DMS 273 (cell line): ENCODE results near the gene ZNF74.

Source experiments
- DNase-seq: peaks from one replicate; lab custom pipeline; 2025; ENCODE audit not compliant: unreplicated experiment; lab: John Stamatoyannopoulos, UW

Gene ZNF74

DNA sequence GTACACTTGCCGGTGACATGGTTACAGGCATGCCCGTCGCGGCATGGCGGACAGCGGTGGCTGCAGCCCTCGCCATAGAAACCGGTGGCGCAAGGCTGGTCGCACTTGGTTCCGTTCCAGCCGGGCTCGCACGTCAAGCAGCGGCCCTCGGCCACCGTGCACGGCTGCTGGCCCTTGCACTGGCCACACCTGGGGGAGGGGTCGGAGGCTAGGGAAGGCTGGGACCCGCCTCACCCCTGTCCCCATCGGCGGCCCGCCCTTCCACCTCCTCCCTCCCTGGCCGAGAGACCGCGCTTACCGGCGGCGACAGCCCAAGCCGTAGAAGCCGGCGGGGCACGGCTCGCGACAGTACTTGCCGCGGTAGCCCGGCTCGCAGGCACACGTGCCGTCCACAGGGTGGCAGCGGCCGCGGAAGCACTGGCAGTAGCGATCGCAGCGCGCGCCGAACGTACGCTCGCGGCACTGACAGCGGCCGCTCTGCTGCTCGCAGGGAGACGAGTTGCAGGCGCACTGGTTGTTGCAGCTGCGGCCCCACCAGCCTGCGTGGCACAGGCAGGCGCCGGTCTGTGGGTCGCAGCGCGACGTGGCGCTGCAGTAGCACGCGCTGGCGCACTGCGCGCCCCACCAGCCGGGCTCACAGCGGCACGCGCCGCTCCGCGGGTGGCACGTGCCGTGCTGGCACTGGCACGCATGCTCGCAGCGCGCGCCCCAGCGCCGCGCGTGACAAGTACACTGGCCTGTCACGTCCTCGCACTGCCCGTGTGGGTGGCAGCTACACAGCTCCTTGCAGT, 37.0 kb downstream of the ZNF74 start:
- DNase-seq: peak; percentile 85

DNA sequence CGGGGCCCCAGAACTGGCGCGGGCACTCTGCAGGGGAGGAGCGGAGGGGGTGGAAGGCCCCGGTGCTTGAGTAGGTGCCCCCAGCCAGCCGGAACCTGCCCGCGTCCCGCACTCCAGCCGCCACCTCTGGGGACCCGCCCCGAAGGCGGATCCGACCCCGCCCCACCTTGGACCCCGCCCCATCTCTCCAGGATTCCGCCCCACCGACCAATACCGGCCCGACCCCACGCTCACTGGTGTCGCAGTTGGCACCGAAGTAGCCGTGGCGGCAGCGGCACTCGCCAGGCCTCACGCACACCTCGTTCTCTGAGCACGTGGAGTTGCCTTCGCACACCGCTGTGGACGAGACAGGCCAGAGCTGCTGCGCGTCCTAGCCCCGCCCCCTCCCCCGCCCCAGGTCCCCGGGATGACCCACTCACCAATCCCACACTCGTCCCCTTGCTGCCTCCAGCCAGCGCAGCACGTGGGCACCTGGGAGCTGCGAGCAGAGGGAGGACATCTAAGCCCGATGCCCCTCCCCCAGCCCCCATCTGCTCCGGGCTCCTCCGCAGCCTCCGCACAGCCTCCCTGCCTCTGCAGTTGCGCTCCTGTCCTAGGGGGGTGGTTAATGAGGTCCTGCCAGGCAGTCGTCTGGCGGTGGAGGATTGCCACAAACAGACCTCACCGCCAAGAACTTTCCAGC, 37.7 kb downstream of the ZNF74 start:
- DNase-seq: no peak

DNA sequence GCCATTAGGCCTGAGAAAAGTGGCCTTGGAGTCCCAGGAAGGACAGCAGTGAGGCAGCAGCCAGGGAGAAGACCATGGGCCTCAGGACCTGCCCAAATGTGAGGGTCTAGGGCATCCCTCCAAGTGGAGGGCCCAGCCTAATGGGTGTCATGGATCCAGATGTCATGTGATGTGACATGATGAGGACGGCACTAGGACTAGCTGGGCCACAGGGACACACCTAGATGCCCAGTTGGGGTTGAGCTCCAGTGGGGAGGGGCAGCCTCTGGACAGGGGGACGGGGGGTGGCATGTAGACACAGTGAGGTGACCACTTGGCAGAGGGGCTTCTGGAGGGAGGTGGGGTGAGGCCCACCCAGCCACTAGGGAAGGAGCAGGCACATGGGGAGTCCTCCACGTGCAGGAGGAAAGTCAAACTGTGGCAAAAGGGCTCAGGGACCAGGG, 38.3 kb downstream of the ZNF74 start:
- DNase-seq: no peak

DNA sequence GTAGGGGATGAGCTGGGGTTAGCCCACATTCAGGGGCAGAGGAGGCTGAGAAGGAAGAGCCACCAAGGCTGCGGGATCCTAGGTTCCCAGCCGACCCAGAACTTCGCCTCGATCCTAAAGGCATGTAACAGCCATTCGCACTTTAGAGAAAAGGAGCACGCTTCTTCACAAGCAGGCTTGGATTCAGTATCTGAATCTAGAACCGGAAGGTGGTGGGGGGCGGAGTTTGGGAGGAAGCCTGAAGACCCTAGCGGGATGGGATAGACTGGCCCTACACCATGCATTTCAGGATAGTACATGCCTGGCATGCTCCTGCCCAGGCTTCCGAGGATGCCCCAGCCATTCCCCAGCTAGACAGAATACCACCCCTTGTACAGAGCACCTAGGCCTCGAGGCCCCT, 39.2 kb downstream of the ZNF74 start:
- DNase-seq: no peak

DNA sequence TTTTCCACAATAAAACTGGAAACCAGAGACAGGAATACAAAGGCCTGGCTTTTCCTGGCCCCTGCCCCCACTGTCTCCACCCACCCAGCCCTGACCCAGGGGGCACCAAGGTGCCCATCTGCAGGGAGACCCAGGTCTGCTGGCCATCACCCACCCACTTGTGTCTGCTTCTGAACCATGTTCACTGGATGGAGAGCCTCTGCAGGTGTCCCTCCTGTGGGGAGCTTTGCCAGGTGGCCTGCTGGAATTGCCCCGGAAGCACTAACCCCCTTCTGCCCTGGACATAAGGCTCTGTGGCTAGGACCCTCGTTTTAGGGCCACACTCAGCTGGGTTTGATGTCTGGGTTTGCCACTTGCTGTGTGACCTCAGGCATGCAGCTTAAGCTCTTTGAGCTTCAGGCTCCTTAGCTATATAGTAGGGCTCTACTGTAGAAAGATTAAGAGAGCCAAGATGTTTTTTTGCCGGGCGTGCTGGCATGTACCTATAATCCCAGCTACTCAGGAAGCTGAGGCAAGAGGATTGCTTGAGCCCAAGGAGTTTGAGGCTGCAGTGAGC, 39.8 kb downstream of the ZNF74 start:
- no peak for DNase-seq

DNA sequence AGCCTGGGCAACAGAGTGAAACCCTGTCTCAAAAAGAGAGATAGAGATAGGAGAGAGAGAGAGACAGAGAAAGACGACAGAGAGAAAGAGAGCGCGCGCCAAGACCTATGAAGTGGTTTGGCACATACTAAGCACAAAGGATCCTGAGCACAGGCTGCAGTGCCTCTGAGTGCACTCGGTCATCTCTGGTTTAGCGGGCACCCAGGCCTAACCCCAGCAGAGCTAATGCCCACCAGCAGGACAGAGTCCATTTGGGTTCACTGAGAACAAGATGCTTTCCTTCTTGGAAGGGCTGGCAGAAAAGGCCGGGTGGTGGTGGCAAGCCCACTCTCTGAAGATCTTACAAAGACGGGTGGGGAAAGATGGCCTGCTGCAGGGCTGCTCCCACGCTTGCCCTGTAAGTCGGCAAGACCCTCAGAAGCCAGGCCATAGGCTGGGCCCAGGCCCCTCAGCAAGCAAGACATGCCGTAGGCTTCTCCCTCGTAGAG, 40.4 kb downstream of the ZNF74 start:
- no peak for DNase-seq

DNA sequence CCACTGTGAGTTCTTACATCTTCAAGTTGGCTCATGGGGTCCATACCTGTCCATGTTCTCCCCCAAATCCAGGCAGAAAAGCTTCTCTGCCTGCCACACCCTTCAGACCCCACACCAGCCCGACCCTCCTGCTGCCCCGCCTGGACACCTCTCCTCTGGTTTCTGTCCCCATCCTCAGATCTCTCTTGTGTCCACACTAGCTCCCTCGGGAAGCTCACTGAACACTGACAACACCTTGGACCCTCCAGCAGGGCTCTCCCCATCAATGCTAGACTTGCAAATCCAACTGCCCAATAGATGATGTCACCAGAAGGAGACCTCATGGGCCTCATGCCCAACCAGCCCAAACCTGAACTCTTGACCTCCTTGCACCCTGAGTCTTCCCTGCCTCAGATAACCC, 40.8 kb downstream of the ZNF74 start:
- no peak for DNase-seq

DNA sequence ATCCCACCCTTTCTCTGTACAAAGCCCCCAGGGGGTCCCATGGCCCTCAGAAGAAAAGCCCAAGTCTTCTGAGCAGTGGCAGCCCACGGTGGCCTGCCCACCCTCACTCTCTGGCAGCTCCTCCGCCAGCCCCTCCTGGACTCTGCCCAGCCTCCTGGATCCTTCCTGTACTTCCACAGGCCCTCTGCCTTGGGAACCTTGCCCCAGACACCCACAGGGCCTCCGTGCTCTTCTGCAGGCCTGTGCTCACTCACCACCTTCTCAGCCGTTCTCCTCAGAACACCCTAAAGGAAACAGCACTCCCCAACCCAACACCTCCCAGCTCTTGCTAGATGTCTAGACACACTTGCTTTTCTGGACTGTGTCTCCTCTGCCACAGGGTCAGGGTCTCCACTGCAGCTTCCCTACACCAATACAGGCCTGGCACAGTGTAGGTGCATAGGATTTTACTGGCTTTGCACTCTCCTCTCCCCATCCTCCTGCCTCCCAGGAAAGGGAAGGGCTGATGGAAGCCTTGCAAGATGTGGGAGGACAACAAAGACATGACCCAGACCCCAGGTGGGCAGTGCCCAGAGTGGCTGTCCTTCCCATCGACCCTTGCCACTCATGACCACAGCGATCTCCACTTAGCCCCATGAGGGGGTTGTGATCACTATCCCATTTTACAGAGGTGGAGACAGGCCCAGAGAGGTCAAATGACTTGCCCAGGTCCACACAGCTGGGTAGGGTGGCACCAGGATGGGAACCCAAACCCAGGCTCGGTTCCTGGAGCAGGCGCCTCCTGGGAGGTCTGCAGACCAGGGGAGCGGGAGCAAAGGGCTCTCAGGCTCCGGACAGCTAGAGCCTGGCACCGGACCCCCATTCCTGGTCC, 41.7 kb downstream of the ZNF74 start:
- DNase-seq: no peak

DNA sequence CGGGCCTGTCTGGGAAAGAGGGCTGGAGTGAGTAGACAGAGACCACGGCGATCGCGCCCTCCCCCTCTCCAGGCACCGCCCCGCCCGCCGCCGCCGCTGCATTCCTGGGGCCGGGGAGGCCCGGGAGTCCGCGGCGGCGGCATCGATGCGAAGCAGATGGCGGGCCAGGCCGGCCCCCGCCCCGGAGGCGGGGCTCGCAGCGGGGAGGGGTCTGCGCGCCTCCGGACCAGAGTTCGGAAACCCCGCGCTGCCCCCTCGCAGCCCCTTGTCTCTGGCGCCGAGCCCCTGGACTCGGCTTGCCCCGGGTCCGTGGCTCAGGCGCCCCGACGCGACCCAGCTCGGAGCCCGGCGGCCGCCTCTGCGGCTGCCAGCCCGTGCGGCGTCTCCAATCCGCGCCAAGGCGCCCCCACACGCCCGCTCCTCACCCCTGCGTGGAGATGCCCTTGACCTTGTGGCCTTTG, 42.4 kb downstream of the ZNF74 start:
- DNase-seq: peak; percentile 67

DNA sequence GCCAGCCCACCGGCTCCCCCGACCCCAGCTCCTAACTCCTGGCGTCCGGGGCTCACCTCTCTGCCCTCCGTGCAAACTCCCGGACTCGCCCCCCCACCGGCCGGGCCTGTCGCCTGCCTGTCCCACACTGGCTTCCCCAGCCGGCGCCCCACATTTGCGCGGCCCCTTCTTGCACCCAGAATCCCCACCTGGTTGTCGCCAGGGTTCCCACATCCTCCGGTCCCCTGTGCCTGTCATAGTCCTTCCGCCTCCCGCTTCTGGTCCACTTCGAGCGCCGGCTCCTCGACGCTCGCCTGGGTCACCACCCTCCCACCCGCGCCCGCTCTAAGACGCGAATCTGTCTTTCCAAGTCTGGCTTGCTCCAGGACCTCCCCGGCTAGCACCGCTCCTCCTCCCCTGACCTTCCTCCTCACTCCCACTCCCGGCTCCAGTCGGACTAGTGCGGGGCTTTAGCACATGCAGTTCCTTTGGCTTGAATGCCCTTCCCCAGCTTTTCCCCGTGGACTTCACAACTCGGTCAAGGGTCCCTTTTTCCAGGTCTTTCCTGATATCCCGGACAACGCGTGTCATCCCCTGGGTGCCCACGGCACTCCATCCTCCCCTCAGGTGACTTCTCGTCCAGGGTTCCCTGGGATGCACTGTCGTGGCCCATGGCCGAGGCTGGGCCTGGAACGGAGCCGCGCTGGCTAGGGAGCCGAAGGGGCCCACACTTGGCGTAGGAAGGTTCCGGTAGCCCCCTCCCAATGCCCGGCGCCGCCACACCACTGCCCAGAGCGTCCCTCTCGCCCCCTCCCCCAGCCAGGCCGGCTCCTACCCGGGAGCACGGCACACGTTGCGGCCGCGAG, 43.0 kb downstream of the ZNF74 start:
- DNase-seq: peak; percentile 33

DNA sequence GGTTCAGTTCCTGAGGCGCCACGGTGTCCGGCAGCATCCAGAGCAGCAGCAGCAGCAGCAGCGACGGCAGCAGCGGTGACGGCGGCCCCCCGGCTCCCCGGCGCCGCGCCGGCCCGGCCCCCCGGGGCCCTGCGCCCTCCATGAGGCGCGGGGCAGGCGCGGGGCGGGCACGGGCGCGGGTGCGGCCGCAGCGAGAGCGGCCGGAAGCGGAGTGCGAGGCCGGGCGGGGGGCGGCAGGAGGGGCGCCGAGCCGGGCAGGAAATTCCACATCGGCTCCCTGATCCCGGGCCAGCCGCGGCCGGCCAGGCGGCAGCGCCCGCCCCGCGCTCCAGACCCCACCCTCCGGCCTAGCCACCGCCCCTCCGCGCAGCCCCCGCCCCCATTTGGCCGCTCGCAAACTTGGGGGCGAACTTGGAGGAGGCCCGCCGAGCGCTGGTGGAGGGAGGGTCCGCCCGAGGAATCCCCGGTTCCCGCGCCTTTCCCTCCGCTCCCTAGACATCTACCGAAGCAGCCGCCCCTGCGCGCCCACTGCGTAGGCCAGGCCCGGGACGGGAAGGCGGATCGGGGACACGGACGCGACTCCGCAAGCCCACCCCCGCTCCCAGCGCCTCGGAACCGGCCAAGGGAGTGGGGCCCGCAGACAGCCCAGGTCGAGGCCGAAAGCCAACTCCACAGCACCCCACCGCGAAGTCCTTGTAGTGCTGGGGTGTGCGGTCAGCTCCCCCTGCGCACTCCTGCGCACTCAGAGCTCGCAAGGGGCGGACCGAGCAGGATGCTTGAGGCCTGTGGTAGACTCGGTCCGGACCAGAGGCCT, 43.9 kb downstream of the ZNF74 start, which contains the start of gene SCARF2:
Gene SCARF2 (minus strand): TSS at position 213 of the 814 bp plus-strand sequence. CDS start 71 bp downstream, at position 142.
- DNase-seq: peak; percentile 40

DNA sequence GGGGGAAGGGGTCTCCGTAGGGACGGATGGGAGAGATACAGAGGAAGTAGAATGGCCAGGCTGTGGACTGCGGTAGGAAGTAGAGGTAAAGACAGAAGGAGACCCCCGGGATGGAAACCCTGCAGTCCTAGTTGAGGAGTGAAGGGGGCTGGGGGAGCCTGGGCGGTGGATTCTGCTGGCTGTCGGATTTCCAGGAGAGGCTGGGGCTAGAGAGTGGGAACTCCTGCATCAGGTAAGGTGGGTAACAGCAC, 44.4 kb downstream of the ZNF74 start:
- no peak for DNase-seq

DNA sequence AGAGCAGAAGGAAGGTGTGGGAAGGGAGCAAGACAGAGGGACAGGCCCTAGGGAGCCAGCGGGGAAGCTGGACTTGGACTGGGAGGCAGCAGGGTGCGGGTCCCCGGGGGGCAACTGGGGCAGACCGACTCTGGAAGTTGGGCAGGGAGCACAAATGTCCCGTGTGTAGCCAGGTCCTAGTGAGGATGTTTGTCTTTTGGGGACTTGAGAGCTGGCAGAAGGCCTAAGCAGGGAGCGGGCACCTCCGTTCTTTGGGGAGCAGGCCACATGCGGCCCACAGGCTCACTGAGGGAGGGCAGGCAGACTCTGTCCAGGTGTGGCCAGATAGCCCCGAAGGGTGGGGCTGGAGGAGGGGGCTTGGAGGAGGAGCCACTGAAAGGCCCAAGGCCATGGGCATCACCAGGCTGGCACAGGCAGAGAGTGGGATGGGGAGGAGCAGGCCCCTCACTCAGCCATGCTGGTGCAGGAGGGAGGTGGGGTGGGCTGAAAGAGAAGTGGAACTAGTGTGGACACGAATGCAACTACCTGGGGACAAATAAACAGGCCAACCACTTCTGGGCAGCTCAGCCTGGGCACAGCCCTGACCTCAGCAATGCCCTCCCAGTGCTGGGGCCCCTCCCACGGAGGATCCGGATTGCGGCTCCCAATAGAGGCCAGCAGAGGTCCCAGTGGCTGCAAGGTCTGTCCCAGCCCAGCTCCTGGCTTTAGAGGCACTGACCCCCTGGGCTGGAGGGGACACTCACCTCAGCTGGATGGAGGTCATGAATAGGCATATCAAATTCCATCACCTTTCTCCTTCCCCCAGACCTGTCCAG, 44.9 kb downstream of the ZNF74 start:
- peak; percentile 28 for DNase-seq

DNA sequence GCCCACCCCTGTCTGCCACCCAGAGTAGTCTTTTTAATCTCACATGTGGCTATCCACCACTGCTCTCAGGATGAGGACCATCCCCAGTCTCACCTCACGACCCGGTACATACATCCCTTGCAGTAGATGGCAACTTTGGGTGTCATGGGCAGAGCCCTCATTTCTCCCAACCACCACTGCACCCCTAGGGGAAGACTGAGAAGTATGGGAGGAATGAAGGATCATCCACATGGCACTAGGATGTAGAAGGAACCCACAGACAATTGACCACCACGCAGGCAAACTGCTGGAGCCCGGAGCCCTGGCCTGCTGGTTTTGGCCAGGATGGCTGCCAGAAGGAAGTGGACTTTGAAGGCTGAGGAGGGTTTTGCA, 45.6 kb downstream of the ZNF74 start:
- DNase-seq: no peak

DNA sequence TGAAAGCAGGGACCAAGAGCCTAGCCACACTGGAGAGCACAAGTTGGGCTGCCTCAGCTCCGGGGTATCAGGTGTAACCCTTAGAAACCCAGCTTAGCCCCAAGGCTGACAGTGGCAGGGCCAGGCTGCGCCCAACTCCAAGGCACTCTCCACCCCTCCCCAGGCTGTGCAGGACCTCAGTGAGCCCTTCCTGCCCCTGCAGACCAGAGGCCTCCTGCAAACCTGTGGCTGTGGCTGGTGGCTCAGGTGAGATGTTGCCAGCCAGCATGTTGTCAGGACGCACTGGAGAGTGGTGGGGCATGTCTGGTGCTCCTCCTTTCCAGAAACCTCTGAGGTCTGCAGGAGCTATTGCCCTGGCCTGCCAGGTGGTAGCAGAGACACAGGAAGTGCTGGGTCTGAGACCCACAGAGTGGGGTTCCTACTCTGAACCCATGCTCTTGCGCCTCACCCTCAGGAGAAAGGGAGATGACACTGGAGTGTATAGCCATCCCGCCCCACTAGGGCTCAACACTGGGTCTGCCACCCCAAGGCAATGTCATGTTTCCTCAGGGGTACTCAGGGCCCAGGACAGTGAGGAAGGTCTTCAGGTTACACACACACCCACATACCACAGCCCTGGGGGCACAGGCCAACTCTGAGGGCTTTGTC, 46.1 kb downstream of the ZNF74 start:
- no peak for DNase-seq

DNA sequence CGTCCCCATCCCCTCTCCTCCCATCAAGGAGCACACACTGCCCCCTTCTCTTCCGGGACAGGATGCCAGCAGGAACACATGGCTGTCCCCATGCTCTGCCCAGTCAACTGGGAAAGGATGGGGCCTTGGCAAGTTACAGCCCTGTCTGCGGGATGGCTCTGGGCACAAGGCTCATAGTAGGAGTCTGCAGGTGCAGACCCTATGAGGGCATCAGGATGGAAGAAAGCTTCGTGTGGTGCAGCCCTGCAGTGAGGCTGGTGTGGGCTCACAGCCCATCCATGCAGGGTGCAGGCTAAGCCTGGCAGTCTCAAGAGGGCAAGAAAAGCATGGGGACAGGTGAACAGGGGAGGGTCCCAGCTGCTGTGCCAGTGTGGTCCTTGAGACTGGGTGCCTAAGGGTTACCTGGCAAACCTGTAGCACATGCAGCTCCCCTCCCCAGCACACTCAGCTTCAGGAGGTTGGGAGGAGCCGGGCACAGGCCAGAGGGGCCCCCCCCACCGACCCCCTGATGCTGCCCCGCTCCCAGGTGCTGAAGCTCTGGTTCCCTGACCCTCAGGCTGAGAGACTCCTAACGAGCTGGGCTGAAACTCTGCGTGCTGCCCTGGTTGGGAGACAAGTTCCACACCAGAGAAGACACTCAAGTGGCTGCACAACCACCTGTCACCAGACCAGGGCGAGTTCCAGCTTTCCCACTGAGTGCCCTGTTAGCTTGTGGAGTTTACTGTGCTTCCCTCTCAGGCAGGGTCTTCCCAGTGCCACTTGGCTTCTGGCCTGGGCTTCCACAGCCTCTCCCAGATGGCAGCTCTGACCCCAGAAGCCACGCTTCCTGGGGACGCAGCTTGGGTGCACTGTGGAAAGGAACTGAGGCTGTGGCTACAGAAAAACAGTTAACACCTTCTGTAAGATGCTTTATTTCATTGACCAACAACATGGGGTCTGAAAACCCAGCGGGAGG, 47.0 kb downstream of the ZNF74 start:
- DNase-seq: no peak
